ENCODE data around the gene ZNF575. TPM values are rescaled to one million over a fixed set of nuclear protein-coding genes. Genes with fewer than 3 reads are reported as not detected.

ZNF575 gene
- total RNA-seq, 1 experiment from 2014 or later: 6.5 TPM

DNA sequence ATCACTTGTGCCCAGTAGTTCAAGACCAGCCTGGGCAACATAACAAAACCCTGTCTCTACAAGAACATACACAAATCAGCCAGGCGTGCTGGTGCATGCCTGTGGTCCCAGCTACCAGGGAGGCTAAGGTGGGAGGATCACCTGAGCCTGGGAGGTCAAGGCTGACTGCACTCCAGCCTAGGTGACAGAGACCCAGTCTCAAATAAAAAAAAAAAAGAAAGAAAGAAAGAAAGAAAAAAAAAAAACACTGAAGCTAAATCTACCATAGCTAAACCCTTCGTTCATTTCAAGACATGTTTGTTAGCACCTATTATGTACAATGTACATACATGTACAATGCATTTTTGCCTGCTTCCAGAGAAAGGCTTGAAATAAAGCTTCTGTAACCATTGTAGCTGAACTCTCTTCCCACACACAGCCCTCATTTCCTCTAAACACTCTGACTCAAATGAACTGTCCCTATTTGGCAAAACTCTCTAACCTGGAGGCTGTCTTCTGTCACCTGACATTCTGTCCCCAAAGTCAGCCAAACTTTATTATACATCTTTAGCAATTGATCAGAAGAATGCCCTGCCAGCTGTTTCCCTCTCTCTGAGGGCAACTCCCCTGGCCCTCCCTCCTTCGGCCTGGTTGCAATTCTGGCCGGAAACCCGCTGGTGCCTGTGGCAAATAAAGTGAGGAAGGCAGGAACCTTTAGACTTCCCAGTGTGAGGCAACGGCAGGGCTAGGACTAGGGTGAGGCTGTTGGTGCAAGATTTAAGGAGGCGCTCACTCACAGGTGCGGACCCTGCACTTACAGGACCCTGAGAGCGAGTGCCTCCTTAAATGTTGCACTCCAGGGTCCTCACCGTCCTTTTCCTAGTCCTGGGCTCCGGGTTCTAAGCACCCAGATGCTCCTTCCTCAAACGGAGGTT is 7.8 kb upstream of the ZNF575 start:
- Histone ChIP-seq H4K20me1 (ENCODE audit: insufficient read depth) (no peaks in the 10 kb centered on the region), H3K79me2 (ENCODE audit: low read depth) (peaks cover 51% of the 10 kb centered on the region), H3F3A (ENCODE audit: insufficient read depth, low read depth) (peaks cover 61% of the 10 kb centered on the region; the same call in 1 of the 2 replicates), H3K4me3 (peak overlapping the region; percentile 97), H3K27me3 (ENCODE audit: insufficient read depth, low read depth) (no peaks in the 10 kb centered on the region), H2AFZ (peak overlapping the region; percentile 93; the same call in 1 of the 2 replicates), H3K9me2 (ENCODE audit: insufficient read depth) (no peaks in the 10 kb centered on the region), H3K4me2 (peak overlapping the region; percentile 87), H3K27ac (peak overlapping the region; percentile 46), H3K4me1 (replicated peaks; ENCODE audit: insufficient read depth) (peaks cover 50% of the 10 kb centered on the region), H3K36me3 (ENCODE audit: low read depth) (0 out of 2 replicates have a peak, but pooled peaks cover 7% of the 10 kb centered on the region), H3K9me3 (ENCODE audit: insufficient read depth, low read depth) (no peaks in the 10 kb centered on the region)
- intact Hi-C loops (cut with micrococcal nuclease; ENCODE audit: unreplicated experiment): loop anchor here (5.0 kb wide), 1 partner anchor 52 kb away; the partner anchor contains the start of genes PINLYP and XRCC1
- CTCF ChIA-PET: interaction anchor here (0.6 to 0.7 kb wide), 3 partner anchors 50 to 865 kb away, joined by 3 to 4 read pairs (median 3); partner anchors contain the start of gene XRCC1
- POLR2A ChIA-PET (ENCODE audit: unreplicated experiment): interaction anchor here (0.5 to 0.7 kb wide), 5 partner anchors 10 to 1278 kb away, joined by 3 to 4 read pairs (median 4); no protein-coding TSS in a partner anchor
- DNase-seq: peak; percentile 72 to 80
- no peak for TF ChIP-seq EZH2 (IDR thresholded peaks at IDR 0.05; ENCODE audit: low read depth)
- TF ChIP-seq, protein P1, sequence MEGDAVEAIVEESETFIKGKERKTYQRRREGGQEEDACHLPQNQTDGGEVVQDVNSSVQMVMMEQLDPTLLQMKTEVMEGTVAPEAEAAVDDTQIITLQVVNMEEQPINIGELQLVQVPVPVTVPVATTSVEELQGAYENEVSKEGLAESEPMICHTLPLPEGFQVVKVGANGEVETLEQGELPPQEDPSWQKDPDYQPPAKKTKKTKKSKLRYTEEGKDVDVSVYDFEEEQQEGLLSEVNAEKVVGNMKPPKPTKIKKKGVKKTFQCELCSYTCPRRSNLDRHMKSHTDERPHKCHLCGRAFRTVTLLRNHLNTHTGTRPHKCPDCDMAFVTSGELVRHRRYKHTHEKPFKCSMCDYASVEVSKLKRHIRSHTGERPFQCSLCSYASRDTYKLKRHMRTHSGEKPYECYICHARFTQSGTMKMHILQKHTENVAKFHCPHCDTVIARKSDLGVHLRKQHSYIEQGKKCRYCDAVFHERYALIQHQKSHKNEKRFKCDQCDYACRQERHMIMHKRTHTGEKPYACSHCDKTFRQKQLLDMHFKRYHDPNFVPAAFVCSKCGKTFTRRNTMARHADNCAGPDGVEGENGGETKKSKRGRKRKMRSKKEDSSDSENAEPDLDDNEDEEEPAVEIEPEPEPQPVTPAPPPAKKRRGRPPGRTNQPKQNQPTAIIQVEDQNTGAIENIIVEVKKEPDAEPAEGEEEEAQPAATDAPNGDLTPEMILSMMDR (conservative IDR thresholded peaks at IDR 0.05): no peak
- no TSS peak for BruUV-seq (replicated peaks)

DNA sequence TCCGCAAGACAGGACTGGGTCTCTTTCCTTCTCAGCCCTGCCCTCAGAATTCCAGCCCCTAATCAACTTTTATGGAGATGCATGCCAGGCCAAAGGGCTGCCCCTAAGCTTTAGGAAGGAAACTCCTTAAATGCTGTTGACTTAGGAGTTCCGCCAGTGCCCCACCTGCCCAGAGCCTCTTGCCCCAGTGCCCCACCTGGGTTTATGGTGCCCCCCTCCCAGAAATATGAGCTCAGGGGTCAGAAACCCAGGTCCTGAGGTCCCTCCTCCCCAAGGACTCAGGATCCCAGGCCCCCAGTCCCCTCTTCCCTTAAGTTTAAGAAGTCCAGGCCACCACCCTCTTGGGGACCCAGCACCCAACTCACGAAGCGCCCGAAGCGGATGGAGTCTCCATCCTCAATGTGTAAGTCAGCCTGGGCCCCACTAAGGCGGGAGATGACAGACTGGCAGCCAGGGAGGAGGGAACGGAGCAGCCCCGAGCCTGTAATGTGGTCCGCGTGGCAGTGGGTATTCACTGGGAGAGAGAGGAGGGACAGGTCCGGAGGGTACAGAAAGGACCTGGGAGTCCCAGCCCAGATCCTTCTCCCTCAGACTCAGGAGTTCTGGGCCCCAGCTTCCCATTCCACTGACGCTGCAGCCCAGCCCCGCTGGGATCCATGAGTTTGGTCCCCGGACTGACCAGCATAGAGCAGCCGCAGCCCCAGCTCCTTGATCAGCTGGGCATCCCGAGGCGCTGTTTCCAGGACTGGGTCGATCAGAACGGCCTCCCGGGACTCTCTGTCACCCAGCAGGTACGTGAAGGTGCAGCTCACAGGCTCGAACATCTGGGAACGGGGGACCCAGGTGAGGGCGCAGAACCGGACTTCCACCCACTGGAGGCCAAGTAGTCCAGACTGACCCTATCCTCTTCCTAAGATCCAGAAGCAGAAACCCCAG is 6.9 kb upstream of the ZNF575 start:
- TF ChIP-seq, protein P1 (conservative IDR thresholded peaks at IDR 0.05): no peak
- no peak for TF ChIP-seq EZH2 (IDR thresholded peaks at IDR 0.05; ENCODE audit: low read depth)
- Histone ChIP-seq H2AFZ (peak overlapping the region; percentile 93), H3K27ac (peak overlapping the region; percentile 46), H3K79me2 (ENCODE audit: low read depth) (peaks cover 51% of the 10 kb centered on the region), H3K4me3 (peak overlapping the region; percentile 97), H3K4me1 (replicated peaks; ENCODE audit: insufficient read depth) (peaks cover 50% of the 10 kb centered on the region), H3K9me3 (ENCODE audit: insufficient read depth, low read depth) (no peaks in the 10 kb centered on the region), H4K20me1 (ENCODE audit: insufficient read depth) (no peaks in the 10 kb centered on the region), H3K9me2 (ENCODE audit: insufficient read depth) (no peaks in the 10 kb centered on the region), H3K4me2 (peak overlapping the region; percentile 87), H3K27me3 (ENCODE audit: insufficient read depth, low read depth) (no peaks in the 10 kb centered on the region), H3K36me3 (ENCODE audit: low read depth) (0 out of 2 replicates have a peak, but pooled peaks cover 7% of the 10 kb centered on the region), H3F3A (ENCODE audit: insufficient read depth, low read depth) (peaks cover 56% of the 10 kb centered on the region; the same call in 1 of the 2 replicates)
- intact Hi-C loops (cut with micrococcal nuclease; ENCODE audit: unreplicated experiment): loop anchor here (5.0 kb wide), 1 partner anchor 51 kb away; the partner anchor contains the start of genes PINLYP and XRCC1
- POLR2A ChIA-PET (ENCODE audit: unreplicated experiment): no interaction called here
- BruUV-seq (replicated peaks): no TSS peak
- CTCF ChIA-PET: interaction anchor here (0.6 kb wide), 1 partner anchor 10 kb away, joined by 3 read pairs; no protein-coding TSS in a partner anchor
- peak in 1 of 2 experiments; percentile 26 for DNase-seq
